ENCODE results near the gene TBC1D22A. TPM values are rescaled to one million over a fixed set of nuclear protein-coding genes. Genes with fewer than 3 reads are reported as not detected.

Gene TBC1D22A
- polyA plus RNA-seq, 1 experiment, result 24.2 TPM

DNA sequence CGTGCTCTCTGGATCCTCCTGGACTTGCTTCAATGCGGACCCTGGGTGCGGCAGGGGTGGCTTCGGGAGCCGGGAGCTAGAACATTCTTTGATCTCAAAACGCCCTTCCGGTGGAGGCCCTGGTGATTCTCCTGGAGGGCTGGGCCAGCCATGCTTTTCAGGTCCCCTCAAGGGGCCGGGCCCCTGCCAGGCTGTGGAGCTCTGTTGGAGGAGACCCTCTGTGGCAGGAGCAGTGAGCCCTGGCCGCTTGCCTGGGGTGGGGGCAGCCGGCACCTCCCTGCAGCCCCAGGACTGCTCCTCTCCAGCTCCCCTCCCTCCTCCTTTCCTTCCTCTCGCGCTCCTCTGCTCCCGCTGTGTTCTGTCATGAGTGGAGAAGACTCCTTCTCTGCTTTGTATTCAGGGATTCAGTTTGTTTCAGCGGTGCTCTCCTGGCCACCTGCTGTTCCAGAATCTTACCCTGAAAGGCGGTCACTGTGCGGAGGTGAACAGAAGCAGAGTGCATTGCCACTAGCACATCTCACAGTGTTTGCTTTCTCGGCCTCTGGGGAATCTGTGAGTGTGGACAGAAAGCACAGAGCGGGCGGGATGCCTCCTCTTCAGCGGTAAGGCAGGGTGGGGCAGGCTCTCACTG, 289.1 kb downstream of the TBC1D22A start:
- TF ChIP-seq, protein P1, sequence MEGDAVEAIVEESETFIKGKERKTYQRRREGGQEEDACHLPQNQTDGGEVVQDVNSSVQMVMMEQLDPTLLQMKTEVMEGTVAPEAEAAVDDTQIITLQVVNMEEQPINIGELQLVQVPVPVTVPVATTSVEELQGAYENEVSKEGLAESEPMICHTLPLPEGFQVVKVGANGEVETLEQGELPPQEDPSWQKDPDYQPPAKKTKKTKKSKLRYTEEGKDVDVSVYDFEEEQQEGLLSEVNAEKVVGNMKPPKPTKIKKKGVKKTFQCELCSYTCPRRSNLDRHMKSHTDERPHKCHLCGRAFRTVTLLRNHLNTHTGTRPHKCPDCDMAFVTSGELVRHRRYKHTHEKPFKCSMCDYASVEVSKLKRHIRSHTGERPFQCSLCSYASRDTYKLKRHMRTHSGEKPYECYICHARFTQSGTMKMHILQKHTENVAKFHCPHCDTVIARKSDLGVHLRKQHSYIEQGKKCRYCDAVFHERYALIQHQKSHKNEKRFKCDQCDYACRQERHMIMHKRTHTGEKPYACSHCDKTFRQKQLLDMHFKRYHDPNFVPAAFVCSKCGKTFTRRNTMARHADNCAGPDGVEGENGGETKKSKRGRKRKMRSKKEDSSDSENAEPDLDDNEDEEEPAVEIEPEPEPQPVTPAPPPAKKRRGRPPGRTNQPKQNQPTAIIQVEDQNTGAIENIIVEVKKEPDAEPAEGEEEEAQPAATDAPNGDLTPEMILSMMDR (IDR thresholded peaks at IDR 0.05; ENCODE audit: insufficient read depth, low read depth, low read length), result no peak
- POLR2A ChIA-PET, result no interaction called here
- no peaks in the 10 kb centered on the region for H3K27me3 ChIP-seq (ENCODE audit: control insufficient read depth, insufficient read depth, low read length)
- CTCF ChIA-PET, result no interaction called here
- peaks cover 1% of the 10 kb centered on the region; the same call in 1 of the 2 replicates for H3K36me3 ChIP-seq (ENCODE audit: control insufficient read depth, insufficient read depth, low read length)
- no peak for DNase-seq (ENCODE audit: low read depth)
- no peak overlapping the region for H3K4me3 ChIP-seq (ENCODE audit: low read depth, low read length)

DNA sequence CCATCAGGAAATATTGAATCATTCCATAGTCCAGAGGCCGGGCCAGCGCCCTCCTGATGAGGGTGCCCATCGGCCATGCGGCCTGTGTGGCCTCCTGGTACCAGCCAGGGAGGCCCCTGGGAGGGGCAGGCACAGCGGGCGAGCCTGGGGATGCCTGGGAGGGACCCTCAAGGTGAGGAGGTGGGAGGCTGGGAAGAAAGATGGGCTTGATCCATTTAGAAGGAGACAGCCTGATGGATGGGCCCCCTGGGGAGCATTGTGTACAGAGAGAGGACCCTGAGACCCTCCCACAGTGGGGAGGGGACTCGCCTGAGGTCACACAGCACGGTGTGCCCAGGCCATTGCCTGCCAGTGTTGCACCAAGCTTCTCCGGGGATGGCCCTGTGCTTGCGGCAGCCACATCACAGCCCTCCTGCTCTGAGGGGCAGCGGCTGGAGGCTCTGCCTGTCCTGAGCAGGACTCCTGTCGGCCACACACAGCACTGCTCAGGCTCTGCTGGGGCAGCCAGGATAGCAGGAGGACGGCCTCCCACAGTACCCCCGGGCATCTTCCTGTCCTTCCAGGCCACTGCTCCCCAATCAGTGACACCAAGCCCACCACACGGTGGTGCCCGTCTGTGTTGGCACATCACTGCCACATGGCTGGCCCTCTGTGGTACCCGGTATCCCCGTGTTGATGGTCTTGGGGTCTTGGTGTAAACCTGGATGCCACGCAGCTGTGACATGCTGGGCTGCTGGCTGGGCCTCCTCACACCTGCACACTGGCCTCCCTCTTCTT, 290.0 kb downstream of the TBC1D22A start:
- H3K27me3 ChIP-seq (ENCODE audit: control insufficient read depth, insufficient read depth, low read length), result no peaks in the 10 kb centered on the region
- CTCF ChIA-PET, result no interaction called here
- DNase-seq (ENCODE audit: low read depth), result no peak
- H3K4me3 ChIP-seq (ENCODE audit: low read depth, low read length), result no peak overlapping the region
- TF ChIP-seq, protein P1 (IDR thresholded peaks at IDR 0.05; ENCODE audit: insufficient read depth, low read depth, low read length), result no peak
- H3K36me3 ChIP-seq (ENCODE audit: control insufficient read depth, insufficient read depth, low read length), result peaks cover 1% of the 10 kb centered on the region; the same call in 1 of the 2 replicates
- POLR2A ChIA-PET, result no interaction called here

DNA sequence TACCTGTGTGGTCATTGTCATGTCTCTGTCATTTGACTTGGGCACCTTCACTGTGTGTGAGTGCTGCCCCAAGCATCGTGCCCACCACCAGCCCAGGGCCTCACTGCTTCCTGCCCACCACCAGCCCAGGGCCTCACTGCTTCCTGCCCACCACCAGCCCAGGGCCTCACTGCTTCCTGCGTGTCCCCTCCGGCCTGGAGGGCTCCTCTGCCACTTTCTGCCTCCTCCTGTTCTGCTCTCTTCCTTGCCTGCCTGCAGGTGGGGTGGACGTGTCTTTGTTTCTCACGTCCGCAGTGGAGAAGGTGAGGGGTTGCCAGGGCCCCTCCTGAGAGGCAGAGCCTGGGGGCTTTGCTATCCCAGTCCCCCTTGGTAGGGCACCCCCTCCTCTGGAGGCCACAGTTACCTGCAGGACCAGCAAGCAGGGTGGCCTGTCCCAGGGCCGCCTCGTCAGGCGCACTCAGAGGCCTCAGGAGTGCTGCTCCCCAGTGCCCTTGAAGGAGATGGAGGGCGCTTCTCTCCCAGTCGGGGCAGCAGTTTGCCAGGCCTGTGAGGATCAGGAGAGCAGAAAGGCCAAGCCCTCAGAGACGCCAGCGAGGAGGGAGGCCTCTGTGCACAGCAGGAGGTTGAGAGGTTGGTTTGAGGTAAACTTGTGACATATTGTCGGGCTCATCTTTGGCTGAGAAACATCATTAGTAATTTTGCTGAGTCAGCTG, 290.7 kb downstream of the TBC1D22A start:
- Histone ChIP-seq H3K4me3 (ENCODE audit: low read depth, low read length) (no peak overlapping the region), H3K36me3 (ENCODE audit: control insufficient read depth, insufficient read depth, low read length) (peaks cover 1% of the 10 kb centered on the region; the same call in 1 of the 2 replicates), H3K27me3 (ENCODE audit: control insufficient read depth, insufficient read depth, low read length) (no peaks in the 10 kb centered on the region)
- no peak for DNase-seq (ENCODE audit: low read depth)
- TF ChIP-seq, protein P1 (IDR thresholded peaks at IDR 0.05; ENCODE audit: insufficient read depth, low read depth, low read length), result no peak
- CTCF ChIA-PET, result no interaction called here
- POLR2A ChIA-PET, result no interaction called here

DNA sequence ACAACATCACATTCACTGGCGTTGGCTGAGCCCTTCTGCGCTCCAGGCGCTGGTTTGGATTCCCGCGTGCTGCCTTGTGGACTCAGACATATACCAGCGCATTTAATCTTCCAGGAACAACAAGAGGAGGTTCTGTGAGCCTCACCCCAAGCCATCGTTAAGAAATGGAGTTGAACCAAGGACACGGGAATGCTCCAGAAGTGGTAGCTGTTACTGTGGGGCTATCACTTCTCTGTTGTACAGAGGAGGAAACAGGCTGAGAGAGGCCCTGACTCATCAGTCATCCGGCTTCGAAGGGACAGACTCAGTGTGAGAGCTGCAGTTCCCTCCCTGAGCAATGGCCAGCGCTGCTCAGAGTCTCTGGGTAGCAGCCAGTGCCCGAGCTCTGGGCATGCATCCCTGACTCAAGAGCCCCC, 291.3 kb downstream of the TBC1D22A start:
- ChIA-PET CTCF (no interaction called here), POLR2A (no interaction called here)
- no peak for DNase-seq (ENCODE audit: low read depth)

More for the DNA sequence above, 291.3 kb downstream of the TBC1D22A start:
- H3K36me3 ChIP-seq (ENCODE audit: control insufficient read depth, insufficient read depth, low read length), result peaks cover 1% of the 10 kb centered on the region; the same call in 1 of the 2 replicates
- no peaks in the 10 kb centered on the region for H3K27me3 ChIP-seq (ENCODE audit: control insufficient read depth, insufficient read depth, low read length)
- H3K4me3 ChIP-seq (ENCODE audit: low read depth, low read length), result no peak overlapping the region
- TF ChIP-seq, protein P1 (IDR thresholded peaks at IDR 0.05; ENCODE audit: insufficient read depth, low read depth, low read length), result no peak
